Upper lobe of left lung (tissue), 6 donors: ENCODE data around the gene MCM3. TPM values are rescaled to one million over a fixed set of nuclear protein-coding genes. Genes with fewer than 3 reads are reported as not detected.

ENCODE experiments used
- ATAC-seq, 2 donors: fragments of 200-7000 bp; cut with Tn5 transposase; one replicate each; pipeline ENCODE4 v1.9.1; 2022; ENCODE audit warnings: mild to moderate bottlenecking in 2 of 2, moderate library complexity in 2 of 2; ENCODE audit not compliant: low FRiP score in 2 of 2
- DNase-seq, 2 donors: peaks; one replicate each; pipeline ENCODE4 v3.0.0-alpha.2; 2019 to 2020
- H3K27ac ChIP-seq, 4 donors: fragments of 200-600 bp; sonication (generic); one replicate each; pipeline ENCODE4 v1.5.1; 2016 to 2019
- H3K27me3 ChIP-seq, 4 donors: fragments of 200-600 bp; sonication (generic); one replicate each; pipeline ENCODE4 v1.5.1; 2017 to 2019
- H3K36me3 ChIP-seq, 4 donors: fragments of 200-600 bp; sonication (generic); one replicate each; pipeline ENCODE4 v1.5.1; 2016 to 2019
- H3K4me1 ChIP-seq, 4 donors: fragments of 200-600 bp; sonication (generic); one replicate each; pipeline ENCODE4 v1.5.1; 2018 to 2019
- H3K4me3 ChIP-seq, 4 donors: fragments of 200-600 bp; sonication (generic); one replicate each; pipeline ENCODE4 v1.5.1; 2017 to 2019; ENCODE audit warnings: mild to moderate bottlenecking in 2 of 4, moderate library complexity in 1 of 4
- H3K9me3 ChIP-seq, 4 donors: fragments of 200-600 bp; sonication (generic); one replicate each; pipeline ENCODE4 v1.5.1; 2018 to 2019
- EP300 ChIP-seq, 4 donors: sonication (generic); formaldehyde crosslinking; IDR thresholded peaks; one replicate each; pipeline ENCODE4 v1.5.1; 2017; ENCODE audit warnings: antibody characterized with exemption in 4 of 4, control low read depth in 2 of 4
- POLR2A ChIP-seq, 4 donors: fragments of 450-650 bp; IDR thresholded peaks; one replicate each; pipeline ENCODE4 v1.5.1; 2016 to 2017; ENCODE audit warnings: antibody characterized with exemption in 4 of 4, mild to moderate bottlenecking in 2 of 4
- POLR2AphosphoS5 ChIP-seq, 2 donors: sonication (generic); formaldehyde crosslinking; IDR thresholded peaks; one replicate each; pipeline ENCODE4 v1.5.1; 2017; ENCODE audit warnings: antibody characterized with exemption in 2 of 2
- WGBS, 2 donors: methylation state at CpG; one replicate each; pipeline ENCODE4 v1.1.5; 2017 to 2018; 5-methylcytosine and 5-hydroxymethylcytosine counted together
- total RNA-seq, 6 donors: library from RNA; depleted of rRNA in 4 of 6; stranded (reverse); fragments of >200 nt in 4 of 6; gene quantifications; one replicate each; pipeline versions ENCODE4 v1.1.0 to v1.2.1, GENCODE V29; 2016 to 2021
- TF ChIP-seq, protein P1 (sequence below), 6 experiments: fragments of 450-650 bp in 4 of 6; fragments of 200-600 bp in 2 of 6; sonication (generic) in 2 of 6; IDR thresholded peaks; one replicate each; pipeline ENCODE4 v1.5.1; 2016 to 2019; ENCODE audit warnings: antibody characterized with exemption in 6 of 6
- donor health status: DM: no; HTN: no; CAD: no; lungs with moderate emphysema.
- donor health status: DM: no; HTN: yes; CAD: no; lungs with severe emphysema.

MCM3 gene
- total RNA-seq, result 10 to 100 TPM; 20.4 to 35.9 (median 28.2) TPM

DNA sequence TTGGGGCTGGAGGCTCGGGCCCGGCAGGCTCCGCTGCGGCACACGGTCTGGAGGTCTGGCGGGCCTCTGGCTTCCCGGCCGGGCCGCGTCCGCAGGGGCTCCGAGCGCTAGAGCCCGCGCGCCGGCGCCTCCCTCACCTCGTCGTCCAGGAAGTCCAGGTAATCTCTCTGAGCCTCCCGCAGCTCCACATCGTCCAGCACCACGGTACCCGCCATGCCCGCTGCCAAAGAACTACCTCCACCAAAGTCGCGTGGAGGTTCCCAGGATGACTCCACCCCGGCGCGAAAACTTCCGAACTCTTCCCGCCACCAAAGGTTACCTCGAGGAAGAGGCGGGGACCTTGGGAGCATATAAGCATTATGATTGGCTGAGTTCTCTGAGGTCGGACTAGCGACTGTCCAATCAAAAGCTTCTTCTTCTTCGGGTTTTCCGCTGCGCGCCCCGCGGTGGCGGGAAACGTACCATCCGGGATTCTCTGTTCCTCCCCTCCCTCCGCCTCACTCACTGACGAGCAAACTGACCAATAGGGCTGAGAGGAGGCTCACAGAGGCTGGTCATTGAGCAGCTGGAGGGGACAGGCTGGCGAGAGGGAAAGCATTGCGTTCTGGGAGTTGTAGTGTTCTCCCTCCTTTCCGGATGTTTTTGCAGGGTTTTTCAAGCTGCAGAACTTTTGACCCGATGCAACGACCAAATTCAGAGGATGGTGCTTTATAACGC is at the start of gene MCM3:
Gene MCM3, minus strand, starts transcription at position 283 of the 717 bp plus-strand sequence. Its CDS starts 68 bp downstream, at position 215.
- H3K9me3 ChIP-seq, result no peaks in the 10 kb centered on the region
- peak; percentile 97 to 99 for DNase-seq
- TF ChIP-seq, protein P1, sequence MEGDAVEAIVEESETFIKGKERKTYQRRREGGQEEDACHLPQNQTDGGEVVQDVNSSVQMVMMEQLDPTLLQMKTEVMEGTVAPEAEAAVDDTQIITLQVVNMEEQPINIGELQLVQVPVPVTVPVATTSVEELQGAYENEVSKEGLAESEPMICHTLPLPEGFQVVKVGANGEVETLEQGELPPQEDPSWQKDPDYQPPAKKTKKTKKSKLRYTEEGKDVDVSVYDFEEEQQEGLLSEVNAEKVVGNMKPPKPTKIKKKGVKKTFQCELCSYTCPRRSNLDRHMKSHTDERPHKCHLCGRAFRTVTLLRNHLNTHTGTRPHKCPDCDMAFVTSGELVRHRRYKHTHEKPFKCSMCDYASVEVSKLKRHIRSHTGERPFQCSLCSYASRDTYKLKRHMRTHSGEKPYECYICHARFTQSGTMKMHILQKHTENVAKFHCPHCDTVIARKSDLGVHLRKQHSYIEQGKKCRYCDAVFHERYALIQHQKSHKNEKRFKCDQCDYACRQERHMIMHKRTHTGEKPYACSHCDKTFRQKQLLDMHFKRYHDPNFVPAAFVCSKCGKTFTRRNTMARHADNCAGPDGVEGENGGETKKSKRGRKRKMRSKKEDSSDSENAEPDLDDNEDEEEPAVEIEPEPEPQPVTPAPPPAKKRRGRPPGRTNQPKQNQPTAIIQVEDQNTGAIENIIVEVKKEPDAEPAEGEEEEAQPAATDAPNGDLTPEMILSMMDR (IDR thresholded peaks at IDR 0.05), result peak in 4 of 6 experiments; percentile 18 to 51 (median 38)
- TF ChIP-seq POLR2A (IDR thresholded peaks at IDR 0.05) (peak in 1 of 4 donors; percentile 47), EP300 (IDR thresholded peaks at IDR 0.05) (no peak), POLR2AphosphoS5 (IDR thresholded peaks at IDR 0.05) (peak; percentile 47 to 80)
- no peaks in the 10 kb centered on the region for H3K27me3 ChIP-seq
- peak within 1 kb of the TSS; percentile 86 to 94 (median 90) for H3K4me3 ChIP-seq
- 0% methylated on average over 6 to 45 of the region's 53 CpGs for WGBS, 2 donors
- peaks cover 14 to 31% (median 27%) of the 10 kb centered on the region in 4 donors for H3K36me3 ChIP-seq
- peaks cover 9 to 19% (median 14%) of the 10 kb centered on the region in 4 donors for H3K4me1 ChIP-seq
- ATAC-seq, result peak; percentile 100
- peak within 1 kb of the TSS; percentile 66 to 79 (median 76) for H3K27ac ChIP-seq

DNA sequence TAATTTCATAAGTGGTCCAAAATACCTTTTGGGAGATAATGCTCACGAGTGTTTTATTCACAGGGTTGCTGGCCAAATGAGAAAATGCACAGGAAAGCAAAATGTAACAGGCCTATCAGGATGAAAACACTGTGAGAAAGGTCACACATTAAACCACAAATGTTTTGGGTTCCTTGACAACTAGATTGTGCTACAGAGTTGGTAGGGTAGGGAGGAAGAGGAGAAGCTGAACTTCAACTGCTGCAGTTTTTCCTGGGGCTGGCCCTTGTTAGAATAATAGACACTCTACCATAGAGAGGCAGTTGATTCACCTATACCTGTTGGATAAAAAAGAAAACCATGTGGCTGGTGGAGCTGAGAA is 49.3 kb upstream of the MCM3 start:
- 24 to 53% methylated on average over 1 of the region's 1 CpG for WGBS, 2 donors
- TF ChIP-seq POLR2AphosphoS5 (IDR thresholded peaks at IDR 0.05) (no peak), EP300 (IDR thresholded peaks at IDR 0.05) (no peak), POLR2A (IDR thresholded peaks at IDR 0.05) (no peak)
- TF ChIP-seq, protein P1 (IDR thresholded peaks at IDR 0.05), result no peak
- Histone ChIP-seq H3K27ac (peak overlapping the region in 1 of 4 donors; percentile 19), H3K9me3 (no peaks in the 10 kb centered on the region), H3K4me3 (no peak overlapping the region), H3K27me3 (no peaks in the 10 kb centered on the region), H3K36me3 (no peaks in the 10 kb centered on the region), H3K4me1 (peaks cover 0 to 21% (median 2%) of the 10 kb centered on the region in 4 donors)
- DNase-seq (no peak), ATAC-seq (peak in 1 of 2 donors; percentile 17)

DNA sequence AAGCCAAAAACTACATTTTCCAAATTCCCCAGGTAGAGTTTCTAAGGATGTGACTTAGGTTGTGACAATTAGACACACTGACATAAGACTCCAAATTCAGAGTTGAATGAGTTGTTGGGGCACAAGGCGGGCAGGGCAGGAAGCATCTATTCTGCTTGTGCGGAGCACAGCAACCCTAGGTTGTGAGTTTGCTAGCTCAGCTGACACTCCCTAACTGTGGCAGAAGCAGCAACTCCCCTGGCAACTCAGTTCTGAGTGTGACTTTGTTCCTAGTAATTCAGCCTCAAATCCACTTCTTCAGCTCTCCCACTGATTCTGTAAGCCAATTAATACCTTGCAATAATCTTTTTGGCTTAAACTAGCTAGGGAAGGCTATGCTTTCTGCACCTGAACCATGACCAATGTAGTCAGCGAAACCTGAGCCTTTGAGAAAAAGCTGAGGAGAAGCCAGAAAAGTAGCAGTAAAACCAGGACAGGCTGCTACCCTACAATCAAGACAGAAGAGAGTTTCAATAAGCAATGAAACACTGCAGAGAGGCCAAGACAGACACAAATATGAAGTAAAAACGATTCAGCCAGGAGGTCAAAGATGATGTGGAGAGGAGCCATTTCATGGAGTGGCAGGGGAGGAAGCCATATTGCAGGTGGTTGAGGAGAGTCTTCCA is 47.4 kb upstream of the MCM3 start:
- no peak for TF ChIP-seq POLR2AphosphoS5 (IDR thresholded peaks at IDR 0.05)
- no peak for TF ChIP-seq EP300 (IDR thresholded peaks at IDR 0.05)
- TF ChIP-seq POLR2A (IDR thresholded peaks at IDR 0.05), result no peak
- TF ChIP-seq, protein P1 (IDR thresholded peaks at IDR 0.05), result no peak
- Histone ChIP-seq H3K4me3 (no peak overlapping the region), H3K9me3 (no peaks in the 10 kb centered on the region), H3K4me1 (peaks cover 0 to 26% (median 2%) of the 10 kb centered on the region in 4 donors), H3K27ac (no peak overlapping the region), H3K27me3 (no peaks in the 10 kb centered on the region), H3K36me3 (no peaks in the 10 kb centered on the region)
- DNase-seq (no peak), ATAC-seq (no peak)
- 87 to 90% methylated on average over 4 of the region's 4 CpGs for WGBS, 2 donors

DNA sequence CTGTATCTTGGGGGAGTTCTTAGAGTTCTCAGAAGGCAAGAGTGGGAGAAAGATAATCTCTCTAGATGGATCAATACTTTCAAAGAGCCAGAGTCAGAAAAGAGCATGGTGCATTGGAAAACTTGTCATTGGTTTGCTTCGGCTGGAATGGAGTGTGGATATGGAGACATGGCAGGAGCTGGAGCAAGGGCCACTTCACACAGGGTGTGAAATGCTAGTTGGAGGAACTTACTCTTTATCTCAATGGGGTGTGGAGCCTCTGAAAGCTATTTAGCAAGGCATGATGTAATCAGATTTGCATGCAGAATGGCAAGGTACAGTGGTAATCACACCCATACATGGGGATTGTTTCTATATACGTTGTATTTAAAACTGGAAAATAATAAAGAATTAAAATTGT is 45.9 kb upstream of the MCM3 start:
- Histone ChIP-seq H3K9me3 (no peaks in the 10 kb centered on the region), H3K27me3 (no peaks in the 10 kb centered on the region), H3K36me3 (no peaks in the 10 kb centered on the region), H3K4me1 (peaks cover 0 to 26% (median 2%) of the 10 kb centered on the region in 4 donors), H3K27ac (peak overlapping the region in 2 of 4 donors; percentile 49 to 63), H3K4me3 (no peak overlapping the region)
- peak; percentile 58 to 82 for ATAC-seq
- no peak for TF ChIP-seq POLR2A (IDR thresholded peaks at IDR 0.05)
- TF ChIP-seq EP300 (IDR thresholded peaks at IDR 0.05), result peak in 1 of 4 donors; percentile 43
- DNase-seq, result peak in 1 of 2 donors; percentile 76
- WGBS, 2 donors, result 41 to 54% methylated on average over 2 of the region's 2 CpGs

DNA sequence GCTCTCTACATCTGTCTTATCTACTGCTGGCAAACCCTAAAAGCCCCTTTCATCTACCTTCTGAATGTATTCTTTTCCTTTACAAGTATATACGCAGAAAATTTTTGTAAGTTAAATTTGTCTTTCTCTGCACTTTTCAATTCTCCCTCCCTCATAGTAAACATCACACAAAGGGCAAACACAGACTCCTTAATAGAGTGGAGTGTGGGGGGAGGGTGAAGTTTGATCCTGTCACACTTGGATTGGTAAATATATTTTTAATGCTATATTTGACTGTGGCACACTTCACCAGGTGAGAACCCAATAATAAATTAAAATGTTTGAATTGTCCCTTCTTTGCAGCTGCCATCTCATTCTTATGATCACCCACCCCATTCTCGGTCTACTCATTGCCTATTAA is 44.2 kb upstream of the MCM3 start:
- H3K36me3 ChIP-seq, result no peaks in the 10 kb centered on the region
- peak overlapping the region in 1 of 4 donors; percentile 63 for H3K27ac ChIP-seq
- WGBS, 2 donors, result 49 to 63% methylated on average over 2 of the region's 2 CpGs
- no peak for DNase-seq
- TF ChIP-seq EP300 (IDR thresholded peaks at IDR 0.05) (no peak), POLR2AphosphoS5 (IDR thresholded peaks at IDR 0.05) (no peak), POLR2A (IDR thresholded peaks at IDR 0.05) (no peak)
- TF ChIP-seq, protein P1 (IDR thresholded peaks at IDR 0.05), result no peak
- no peaks in the 10 kb centered on the region for H3K27me3 ChIP-seq
- H3K9me3 ChIP-seq, result no peaks in the 10 kb centered on the region
- peaks cover 0 to 18% (median 2%) of the 10 kb centered on the region in 4 donors for H3K4me1 ChIP-seq
- no peak for ATAC-seq
- no peak overlapping the region for H3K4me3 ChIP-seq
